Kidney (tissue), 14 donors: ENCODE results near the gene HLTF. TPM values are rescaled to one million over a fixed set of nuclear protein-coding genes. Genes with fewer than 3 reads are reported as not detected.

Experiments used
- DNase-seq, 5 donors: peaks; one replicate each; pipeline ENCODE4 v3.0.0-alpha.2; 2013 to 2020
- FAIRE-seq: peaks from 2 replicates; lab custom pipeline; 2012; peaks lifted over from hg19 to GRCh38; lab: Jason Lieb, UNC
- H3K27ac ChIP-seq, 2 donors: one replicate each; pipeline ENCODE4 v1.7.0; 2013; ENCODE audit warnings: low read depth in 2 of 2, low read length in 2 of 2, inconsistent platforms in 1 of 2
- H3K27me3 ChIP-seq: one replicate; pipeline ENCODE4 v1.7.1; 2013; ENCODE audit warnings: low read length, inconsistent platforms; ENCODE audit not compliant: control insufficient read depth, insufficient read depth
- H3K36me3 ChIP-seq, 3 donors: one replicate each; pipeline versions ENCODE4 v1.7.0 to v1.7.1; 2013; ENCODE audit warnings: low read length in 3 of 3, control low read depth in 1 of 3, inconsistent platforms in 1 of 3; ENCODE audit not compliant: insufficient read depth in 3 of 3, control insufficient read depth in 2 of 3
- H3K4me1 ChIP-seq, 3 donors: one replicate each; pipeline versions ENCODE4 v1.7.0 to v1.7.1; 2013; ENCODE audit warnings: low read length in 3 of 3, inconsistent platforms in 1 of 3, low read depth in 1 of 3; ENCODE audit not compliant: control insufficient read depth in 2 of 3, insufficient read depth in 2 of 3
- H3K4me3 ChIP-seq, 3 donors: one replicate each; pipeline versions ENCODE4 v1.7.0 to v1.8.1; 2013; ENCODE audit warnings: low read length in 3 of 3, control low read depth in 1 of 3, inconsistent platforms in 1 of 3
- H3K9ac ChIP-seq, 3 donors: one replicate each; pipeline versions ENCODE4 v1.7.0 to v1.7.1; 2013; ENCODE audit warnings: low read length in 3 of 3, control low read depth in 1 of 3, inconsistent platforms in 1 of 3
- H3K9me3 ChIP-seq, 3 donors: one replicate each; pipeline versions ENCODE4 v1.7.0 to v1.7.1; 2013; ENCODE audit warnings: low read length in 3 of 3, control low read depth in 1 of 3, inconsistent platforms in 1 of 3; ENCODE audit not compliant: control insufficient read depth in 2 of 3, insufficient read depth in 1 of 3
- intact Hi-C: fragments of 100-400 bp; cut with DNase I; formaldehyde crosslinking; loops from one replicate; pipeline ENCODE4 v1.11.1; 2022
- polyA plus RNA-seq: library from polyadenylated mRNA; stranded (reverse); fragments of 350-450 nt; fragmentation: Illumina TruSeq; extraction: RNeasy Lipid Tissue Mini Kit (QIAGEN cat#74804); gene quantifications from one replicate; pipeline ENCODE4 v1.2.3, GENCODE V29; 2014; ENCODE audit warnings: low read depth, low replicate concordance; ENCODE audit not compliant: insufficient read depth
- total RNA-seq: library from RNA; stranded (reverse); fragmentation: NEBNext Ultra II Directional; extraction: Animal tissue kit (Norgen Biotek cat#: 25700); gene quantifications from one replicate; pipeline ENCODE4 v1.2.1, GENCODE V29; 2021
- TF ChIP-seq, protein P1 (sequence below): IDR thresholded peaks from 3 replicates; pipeline ENCODE4 v1.5.1; 2012; ENCODE audit warnings: mild to moderate bottlenecking, moderate library complexity, borderline replicate concordance; ENCODE audit not compliant: insufficient read depth; ENCODE audit errors: extremely low read depth
- donor health status: control.
- donor health status: control.
- donor health status: control.
- donor health status: control.
- donor health status: control.
- donor health status: DM: yes; HTN: yes; CAD: no.
- donor health status: Normal renal cell carcinoma (clear cell type).

Gene HLTF
- total and polyA plus RNA-seq, 2 donors from 2014 or later = 10.3 to 30.2 TPM

DNA sequence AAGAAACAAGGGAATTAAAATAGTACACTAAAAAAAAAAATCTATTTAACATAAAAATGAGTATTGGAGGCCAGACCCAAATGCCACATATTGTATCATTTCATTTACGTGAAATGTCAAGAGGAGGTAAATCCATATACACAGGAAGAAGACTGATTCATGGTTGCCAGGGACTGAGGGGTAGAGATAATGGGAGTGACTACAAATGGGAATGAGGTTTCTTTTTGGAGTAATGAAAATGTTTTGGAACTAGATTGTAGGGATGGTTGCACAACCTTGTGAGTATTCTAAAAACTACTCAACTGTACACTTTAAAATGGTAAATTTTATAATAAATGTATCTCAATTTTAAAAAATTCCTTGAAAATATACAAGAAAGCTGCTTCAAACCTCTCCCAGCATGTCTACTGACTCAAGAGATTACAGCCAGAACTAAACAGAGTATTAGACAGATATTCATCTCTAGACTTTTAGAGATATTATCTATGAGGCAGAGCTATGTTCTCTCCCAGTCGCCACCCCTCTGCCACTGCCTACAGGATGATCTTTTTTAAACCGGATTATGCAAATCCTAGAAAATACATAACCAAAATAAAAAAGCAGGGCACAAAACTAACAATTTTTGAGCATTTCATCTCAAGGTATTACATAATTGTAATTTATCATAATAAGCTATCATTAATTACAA is 6.2 kb downstream of the HLTF start:
- Histone ChIP-seq H3K9me3 (no peaks in the 10 kb centered on the region), H3K9ac (no peak overlapping the region), H3K36me3 (peaks cover 0 to 5% (median 0%) of the 10 kb centered on the region in 3 donors), H3K27me3 (no peaks in the 10 kb centered on the region), H3K4me1 (peaks cover 0 to 3% (median 2%) of the 10 kb centered on the region in 3 donors), H3K4me3 (no peak overlapping the region), H3K27ac (no peak overlapping the region)
- intact Hi-C loops = no loop called here
- TF ChIP-seq, protein P1, sequence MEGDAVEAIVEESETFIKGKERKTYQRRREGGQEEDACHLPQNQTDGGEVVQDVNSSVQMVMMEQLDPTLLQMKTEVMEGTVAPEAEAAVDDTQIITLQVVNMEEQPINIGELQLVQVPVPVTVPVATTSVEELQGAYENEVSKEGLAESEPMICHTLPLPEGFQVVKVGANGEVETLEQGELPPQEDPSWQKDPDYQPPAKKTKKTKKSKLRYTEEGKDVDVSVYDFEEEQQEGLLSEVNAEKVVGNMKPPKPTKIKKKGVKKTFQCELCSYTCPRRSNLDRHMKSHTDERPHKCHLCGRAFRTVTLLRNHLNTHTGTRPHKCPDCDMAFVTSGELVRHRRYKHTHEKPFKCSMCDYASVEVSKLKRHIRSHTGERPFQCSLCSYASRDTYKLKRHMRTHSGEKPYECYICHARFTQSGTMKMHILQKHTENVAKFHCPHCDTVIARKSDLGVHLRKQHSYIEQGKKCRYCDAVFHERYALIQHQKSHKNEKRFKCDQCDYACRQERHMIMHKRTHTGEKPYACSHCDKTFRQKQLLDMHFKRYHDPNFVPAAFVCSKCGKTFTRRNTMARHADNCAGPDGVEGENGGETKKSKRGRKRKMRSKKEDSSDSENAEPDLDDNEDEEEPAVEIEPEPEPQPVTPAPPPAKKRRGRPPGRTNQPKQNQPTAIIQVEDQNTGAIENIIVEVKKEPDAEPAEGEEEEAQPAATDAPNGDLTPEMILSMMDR = no peak
- FAIRE-seq (no peak), DNase-seq (no peak)

DNA sequence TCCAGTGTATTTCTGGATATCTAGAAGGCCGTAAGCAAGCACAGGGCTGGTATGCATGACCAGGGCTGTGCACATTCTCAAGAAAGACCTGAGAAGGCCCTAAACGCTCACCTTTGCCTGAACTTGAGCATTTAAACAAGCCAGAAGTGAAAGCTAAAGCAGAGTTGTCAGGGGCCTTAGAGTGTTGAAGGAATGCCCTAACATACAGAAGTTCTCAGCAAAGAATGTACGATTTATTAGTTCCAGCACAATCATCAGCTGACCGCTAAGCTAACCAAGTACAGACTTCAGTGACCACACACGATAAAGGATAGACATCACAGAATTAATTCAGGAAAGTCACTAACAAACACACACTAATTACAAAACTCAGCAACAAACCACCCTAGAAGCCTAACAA is 8.7 kb downstream of the HLTF start:
- H3K4me1 ChIP-seq = peaks cover 0 to 3% (median 2%) of the 10 kb centered on the region in 3 donors
- peak in 3 of 5 donors; percentile 31 to 86 (median 68) for DNase-seq
- H3K9ac ChIP-seq = no peak overlapping the region
- no peak for FAIRE-seq
- H3K27me3 ChIP-seq = no peaks in the 10 kb centered on the region
- H3K27ac ChIP-seq = no peak overlapping the region
- no peaks in the 10 kb centered on the region for H3K9me3 ChIP-seq
- peak overlapping the region in 1 of 3 donors; percentile 20 for H3K4me3 ChIP-seq
- TF ChIP-seq, protein P1 = no peak
- peaks cover 0 to 3% (median 0%) of the 10 kb centered on the region in 3 donors for H3K36me3 ChIP-seq
- intact Hi-C loops = no loop called here

DNA sequence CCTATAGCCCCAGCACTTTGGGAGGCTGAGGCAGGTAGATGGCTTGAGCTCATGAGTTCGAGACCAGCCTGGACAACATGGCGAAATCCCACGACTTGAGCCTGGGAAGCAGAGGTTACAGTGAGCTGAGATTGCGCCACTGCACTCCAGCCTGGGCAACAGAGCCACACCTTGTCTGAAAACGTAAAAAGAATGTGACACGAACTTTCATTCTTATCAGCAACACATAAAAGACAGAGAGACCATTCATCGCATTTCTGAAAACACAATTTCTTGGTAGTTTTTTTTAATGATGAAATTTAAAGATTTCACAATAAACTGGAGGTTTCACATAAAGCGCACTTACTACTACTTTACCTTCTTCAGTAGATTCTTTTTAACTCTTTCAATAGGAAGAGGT is 18.4 kb downstream of the HLTF start:
- intact Hi-C loops = no loop called here
- peaks cover 2 to 16% (median 2%) of the 10 kb centered on the region in 3 donors for H3K36me3 ChIP-seq
- FAIRE-seq = no peak

More for the DNA sequence above, 18.4 kb downstream of the HLTF start:
- Histone ChIP-seq H3K27ac (no peak overlapping the region), H3K9me3 (no peaks in the 10 kb centered on the region), H3K4me1 (no peaks in the 10 kb centered on the region), H3K4me3 (no peak overlapping the region), H3K9ac (no peak overlapping the region), H3K27me3 (no peaks in the 10 kb centered on the region)
- DNase-seq = no peak
- TF ChIP-seq, protein P1 = no peak
